HL-60/S4 (cell line): Measurements from ENCODE around the gene H19.

Experiments
- in situ Hi-C: fragments of 300-500 bp; cut with MboI; formaldehyde crosslinking; loops from 2 replicates; pipeline ENCODE4 v1.14.3; 2022; ENCODE audit warnings: low sequenced_read_pairs

The H19 gene

GRCh38 chr11:1997755-1998154 lies at the start of gene H19:
Gene H19, minus strand, starts transcription at chr11:1997842.
- in situ Hi-C loops, result no loop called here

DNA sequence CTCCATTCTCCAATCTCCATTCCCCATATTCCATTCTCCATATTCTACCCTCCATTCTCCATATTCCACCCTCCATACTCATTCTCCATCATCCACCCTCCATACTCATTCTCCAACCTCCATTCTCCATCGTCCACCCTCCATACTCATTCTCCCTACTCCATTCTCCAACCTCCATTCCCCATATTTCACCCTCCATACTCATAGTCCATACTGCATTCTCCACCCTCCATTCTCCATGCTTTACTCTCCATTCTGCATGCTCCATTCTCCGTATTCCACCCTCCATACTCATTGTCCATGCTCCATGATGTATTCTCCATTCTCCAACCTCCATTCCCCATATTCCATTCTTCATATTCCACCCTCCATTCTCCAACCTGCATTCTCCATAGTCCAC lies 44.3 kb upstream of the H19 start:
- in situ Hi-C loops, result no loop called here

DNA sequence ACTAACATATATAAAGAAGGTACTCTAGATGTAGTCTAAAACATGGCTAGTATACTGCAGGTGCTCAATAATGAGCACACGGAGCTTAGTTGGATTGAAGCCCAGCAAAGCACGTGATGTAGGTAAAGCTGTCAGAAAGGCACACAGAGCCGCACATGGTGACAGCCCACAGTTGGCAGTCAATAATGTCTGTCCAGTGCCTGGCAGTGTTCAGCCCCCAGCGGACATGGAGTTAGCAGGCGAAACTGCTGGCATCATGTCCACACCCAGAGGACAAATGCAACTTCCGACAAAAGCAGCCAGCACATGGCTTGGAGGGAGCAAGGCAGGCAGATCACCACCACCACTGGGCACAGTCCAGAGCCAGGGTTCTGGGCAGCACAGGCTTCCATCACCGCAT lies 43.5 kb upstream of the H19 start:
- in situ Hi-C loops, result no loop called here

GRCh38 chr11:2039198-2039759 lies 41.6 kb upstream of the H19 start:
- in situ Hi-C loops, result no loop called here

DNA sequence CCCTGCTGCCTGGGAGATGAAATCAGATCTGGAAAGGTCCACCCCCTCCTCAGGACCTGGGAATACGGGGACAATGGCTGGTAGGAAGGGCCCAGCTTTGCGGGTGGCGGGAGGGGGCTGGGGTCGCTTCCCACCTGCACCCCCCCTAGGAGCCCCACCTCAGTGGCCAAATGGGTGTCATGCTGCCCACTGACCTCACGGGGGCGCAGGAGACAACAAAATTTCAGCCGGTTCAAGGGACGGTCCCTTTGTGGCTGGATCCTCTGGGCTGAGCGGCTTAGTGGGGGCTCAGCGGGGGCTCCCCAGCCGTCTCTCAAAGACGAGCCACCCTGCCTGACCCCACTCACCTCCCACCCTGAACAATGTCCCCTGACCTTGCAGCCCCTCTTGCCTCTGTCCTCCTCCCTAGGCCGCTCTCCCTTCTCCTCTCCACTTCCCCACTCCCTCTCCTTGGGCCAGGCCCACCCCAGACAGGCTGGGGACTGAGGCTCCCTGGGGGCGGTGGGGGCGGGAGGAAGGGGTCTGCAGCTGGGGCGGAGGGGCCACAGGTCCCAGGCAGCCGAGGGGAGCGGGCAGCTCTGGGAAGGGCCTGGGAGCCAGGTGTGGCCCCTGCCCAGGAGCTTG lies 39.3 kb upstream of the H19 start:
- in situ Hi-C loops, result no loop called here

DNA sequence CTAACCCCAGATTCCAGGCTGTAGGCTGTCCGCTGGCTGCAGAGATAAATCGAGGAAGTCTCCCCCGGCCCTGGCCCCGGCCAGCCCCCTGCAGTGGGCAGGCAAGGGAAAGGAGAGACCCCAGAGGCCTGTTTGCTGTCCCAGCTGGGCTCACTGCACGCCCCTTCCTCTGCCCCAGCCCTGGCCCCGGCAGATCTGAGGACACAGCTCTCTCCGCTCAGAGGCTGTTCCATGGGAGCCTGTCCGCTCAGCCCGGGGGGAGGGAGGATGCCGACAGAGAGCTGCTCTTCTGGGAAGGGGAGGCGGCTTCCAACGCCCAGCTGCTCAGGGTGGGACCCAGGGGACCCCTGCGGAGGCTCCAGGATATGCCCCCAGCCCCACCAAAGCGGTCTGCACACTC lies 37.7 kb upstream of the H19 start:
- in situ Hi-C loops, result no loop called here

- in situ Hi-C loops, result no loop called here
Measured at GRCh38 chr11:2031058-2031457, 33.4 kb upstream of the H19 start.

- in situ Hi-C loops, result no loop called here
Measured at GRCh38 chr11:2027708-2028107, 30.1 kb upstream of the H19 start.

- in situ Hi-C loops, result no loop called here
Measured at GRCh38 chr11:2015025-2015424, 17.4 kb upstream of the H19 start.

DNA sequence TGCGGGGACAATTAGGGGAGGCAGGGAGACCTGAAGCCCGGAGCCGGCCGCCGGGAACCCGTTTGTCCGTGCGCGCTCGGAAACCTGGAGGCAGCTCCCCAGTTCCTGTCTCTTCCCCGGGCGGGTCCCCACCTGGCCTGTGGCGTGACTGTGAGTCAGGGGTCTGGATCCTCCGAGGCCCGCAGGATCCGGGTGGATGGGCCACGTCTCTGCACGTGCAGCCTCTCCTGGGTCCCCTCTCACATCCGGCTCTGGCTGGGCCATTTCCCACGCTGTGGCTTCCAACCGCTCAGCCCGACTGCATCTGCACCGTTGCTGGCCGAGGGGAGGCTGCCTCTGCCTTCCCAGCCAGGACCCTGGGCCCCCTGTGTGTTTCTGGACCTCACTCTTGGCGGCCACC lies 14.8 kb upstream of the H19 start:
- in situ Hi-C loops, result no loop called here

GRCh38 chr11:2004466-2004865 lies 6.8 kb upstream of the H19 start:
- in situ Hi-C loops, result no loop called here

DNA sequence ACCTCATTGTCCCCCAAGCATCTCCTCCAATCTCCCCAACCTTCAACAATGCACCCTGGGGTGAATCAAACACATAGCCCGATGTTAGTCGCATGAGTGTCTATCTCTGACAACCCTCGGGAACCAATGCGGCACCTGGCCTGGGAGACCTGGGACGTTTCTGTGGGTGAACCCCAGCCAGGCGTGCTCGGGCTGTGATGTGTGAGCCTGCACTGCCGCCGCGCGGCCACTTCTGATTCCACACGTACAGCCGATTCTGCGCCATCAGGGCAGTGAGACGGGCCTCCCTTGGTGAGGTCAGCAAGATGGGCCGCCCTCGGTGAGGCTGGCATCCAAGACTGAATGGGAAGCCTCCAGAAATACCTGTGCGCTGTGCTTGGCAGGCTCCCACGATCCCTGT lies 5.2 kb upstream of the H19 start:
- in situ Hi-C loops, result no loop called here

GRCh38 chr11:2002042-2002776 lies 4.6 kb upstream of the H19 start:
- in situ Hi-C loops, result no loop called here

- in situ Hi-C loops, result no loop called here
Measured at GRCh38 chr11:1998861-1999260, 1.2 kb upstream of the H19 start.

GRCh38 chr11:1998290-1998689 lies 648 bp upstream of the H19 start:
- in situ Hi-C loops, result no loop called here

DNA sequence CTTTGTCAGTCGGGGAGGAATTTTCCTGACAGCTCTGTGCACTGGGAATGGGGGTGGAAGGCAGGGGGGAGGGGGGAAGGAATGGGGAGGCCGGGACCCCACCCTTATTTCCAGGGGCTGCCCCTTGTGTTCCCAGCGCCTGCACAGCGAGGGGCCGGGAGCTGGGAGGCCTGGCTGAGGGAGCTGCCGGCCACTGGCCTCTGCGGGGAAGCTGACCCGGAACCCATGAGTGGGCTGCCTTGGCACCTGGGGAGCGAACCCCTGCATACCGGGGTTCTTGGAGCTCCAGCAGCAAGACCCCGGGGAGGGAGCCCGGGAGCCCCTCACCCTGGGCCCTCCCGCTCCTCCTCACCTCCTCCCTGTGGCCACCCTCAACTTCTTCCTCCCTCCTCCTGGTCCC lies 3.5 kb downstream of the H19 start:
- in situ Hi-C loops, result no loop called here

- in situ Hi-C loops, result no loop called here
Measured at GRCh38 chr11:1992111-1992510, 5.5 kb downstream of the H19 start.

DNA sequence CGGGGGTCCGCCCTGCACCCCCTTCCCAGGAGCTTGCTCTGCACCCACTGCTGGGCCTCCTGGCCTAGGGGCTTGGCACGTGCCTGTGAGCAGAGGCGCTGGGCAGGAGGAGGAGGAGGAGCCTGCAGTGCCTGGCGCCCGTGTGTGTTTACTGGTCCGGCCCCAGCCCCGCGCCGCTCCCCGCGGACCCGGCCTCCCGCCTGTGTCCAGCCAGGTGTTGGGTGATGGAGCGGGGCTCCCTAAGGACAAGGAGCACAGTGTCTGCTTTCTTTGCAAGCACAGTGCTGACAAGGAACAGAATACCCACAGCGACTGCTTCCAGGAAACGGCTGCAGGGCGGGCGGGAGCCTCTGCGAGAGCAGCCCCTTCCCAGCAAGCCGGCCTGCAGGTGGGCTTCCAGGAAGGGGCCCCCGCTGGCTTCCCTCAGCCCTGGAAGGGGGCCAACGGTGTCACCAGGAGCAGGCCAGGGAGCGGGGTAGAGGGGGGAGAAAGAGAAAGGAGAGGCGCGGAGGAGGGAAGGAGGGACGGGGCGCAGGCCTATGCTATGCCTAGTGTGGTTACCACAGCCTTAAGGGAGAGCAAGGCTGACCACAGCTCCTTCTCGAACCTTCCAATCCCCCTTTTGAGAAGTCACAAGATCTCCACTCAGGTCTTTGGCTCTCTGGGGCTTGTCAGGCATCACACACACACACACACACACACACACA lies 6.6 kb downstream of the H19 start:
- in situ Hi-C loops, result no loop called here

- in situ Hi-C loops, result no loop called here
Measured at GRCh38 chr11:1989953-1990352, 7.7 kb downstream of the H19 start.

DNA sequence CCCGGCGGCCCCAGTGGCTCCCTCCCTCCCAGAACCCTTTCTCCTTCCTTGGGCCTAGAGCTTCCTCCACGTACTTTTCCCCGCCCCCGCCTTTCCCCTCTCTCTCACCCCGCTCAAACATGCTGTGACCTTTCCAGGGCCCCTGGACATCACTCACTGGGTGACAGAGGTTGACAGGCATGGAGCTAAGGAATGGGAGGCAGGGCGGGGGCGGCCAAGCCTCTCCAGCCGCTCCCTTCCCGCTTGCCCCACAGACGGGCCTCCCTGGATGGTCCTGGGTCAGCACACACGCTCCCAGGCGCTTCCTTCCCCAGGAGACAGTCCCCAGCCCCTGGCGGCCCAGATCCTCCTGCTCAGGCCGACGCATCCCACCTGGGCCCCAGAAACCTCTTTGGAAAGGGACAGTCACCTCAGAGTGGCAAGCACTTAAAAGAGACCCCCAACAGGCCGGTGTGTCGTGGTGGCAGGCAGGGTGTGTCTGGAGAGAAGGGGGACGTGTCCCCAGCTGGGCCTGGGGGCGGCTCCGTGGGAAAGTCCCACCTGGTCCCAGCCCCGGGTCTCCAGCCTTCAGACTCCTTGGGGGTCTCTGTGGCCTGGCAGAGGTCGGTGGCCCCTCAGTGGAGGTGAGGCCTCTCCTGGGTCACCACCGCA lies 8.8 kb downstream of the H19 start:
- in situ Hi-C loops, result no loop called here

DNA sequence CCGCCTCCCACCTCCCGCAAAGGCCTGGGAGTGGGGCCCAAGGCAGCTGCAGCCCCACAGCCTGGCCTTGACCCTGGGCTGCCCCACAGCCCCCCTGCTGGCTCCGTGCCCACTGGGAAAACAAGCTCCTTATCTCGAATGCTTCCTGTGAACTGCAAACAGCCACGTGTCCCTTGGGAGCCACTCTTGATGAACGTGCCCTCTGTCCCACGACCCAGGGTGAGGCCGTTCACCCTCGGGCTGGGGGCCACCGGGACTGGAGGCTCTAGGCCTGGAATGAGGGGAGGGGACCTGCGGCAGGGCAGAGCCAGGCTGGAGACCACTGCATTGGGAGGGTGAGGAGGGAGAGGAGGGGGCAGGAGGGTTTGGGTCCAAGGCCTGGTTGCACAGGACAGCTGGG lies 9.5 kb downstream of the H19 start:
- in situ Hi-C loops, result no loop called here
